Endothelial cell of umbilical vein (primary cell): ENCODE results near the gene SLC12A3. TPM values are rescaled to one million over a fixed set of nuclear protein-coding genes. Genes with fewer than 3 reads are reported as not detected.

Experiments used
- BruUV-seq: library from RNA; stranded (reverse); fragments of 400-500 nt; replicated peaks from 2 replicates; lab custom pipeline; 2021; lab: Mats Ljungman, UMichigan
- CTCF ChIA-PET: fragments of 300-600, 350-600 bp; sonication (Branson Sonifier 250); formaldehyde crosslinking; loops from one replicate; lab custom pipeline; 2021; ENCODE audit warnings: antibody characterized with exemption, inconsistent platforms; lab: Charles Lee
- POLR2A ChIA-PET: fragments of 300-600, 350-600 bp; sonication (Branson Sonifier 250); formaldehyde crosslinking; loops from one replicate; lab custom pipeline; 2021; ENCODE audit warnings: antibody characterized with exemption, inconsistent platforms; lab: Charles Lee
- DNase-seq: peaks from one replicate; pipeline ENCODE4 v3.0.0-alpha.2; 2011; ENCODE audit warnings: low read depth, low spot score
- FAIRE-seq: peaks from 2 replicates; lab custom pipeline; 2011; peaks lifted over from hg19 to GRCh38; lab: Jason Lieb, UNC
- H2AFZ ChIP-seq: 2 replicates; pipeline ENCODE4 v1.6.0; 2012; ENCODE audit warnings: low read depth, low read length, control low read depth, inconsistent platforms
- H3K27ac ChIP-seq: 2 replicates; pipeline ENCODE4 v1.5.1; 2011; ENCODE audit warnings: low read depth, mild to moderate bottlenecking, control low read depth, low read length, moderate library complexity; ENCODE audit not compliant: insufficient read depth
- H3K27me3 ChIP-seq, 2 experiments: 2 replicates each; pipeline versions ENCODE4 v1.6.0 to v1.6.1; 2011; ENCODE audit warnings: low read length in 2 of 2, mixed read lengths in 1 of 2; ENCODE audit not compliant: control insufficient read depth in 2 of 2, insufficient read depth in 2 of 2
- H3K36me3 ChIP-seq, 2 experiments: 2 replicates in 1 of 2; 3 replicates in 1 of 2; pipeline ENCODE4 v1.5.1; 2011; ENCODE audit warnings: low read length in 2 of 2, mild to moderate bottlenecking in 1 of 2, moderate library complexity in 1 of 2; ENCODE audit not compliant: control insufficient read depth in 2 of 2, insufficient read depth in 2 of 2; ENCODE audit errors: extremely low read depth in 1 of 2
- H3K4me1 ChIP-seq: 3 replicates; pipeline ENCODE4 v1.5.1; 2011; ENCODE audit warnings: mild to moderate bottlenecking, low read length; ENCODE audit not compliant: control insufficient read depth, insufficient read depth; ENCODE audit errors: extremely low read depth
- H3K4me2 ChIP-seq: 2 replicates; pipeline ENCODE4 v1.6.1; 2011; ENCODE audit warnings: low read length, control low read depth, mixed read lengths; ENCODE audit not compliant: insufficient read depth
- H3K4me3 ChIP-seq, 3 experiments: fragments of 200-600 bp in 1 of 3; sonication (generic), shearing (Covaris generic) in 1 of 3; replicated peaks in 1 of 3; 2 replicates each; pipeline ENCODE4 v1.5.1; 2011 to 2016; ENCODE audit warnings: control low read depth in 3 of 3, low read length in 3 of 3, mild to moderate bottlenecking in 2 of 3, inconsistent platforms in 1 of 3, low read depth in 1 of 3, moderate library complexity in 1 of 3; ENCODE audit not compliant: insufficient read depth in 1 of 3
- H3K79me2 ChIP-seq: 2 replicates; pipeline ENCODE4 v1.6.0; 2012; ENCODE audit warnings: low read length, inconsistent platforms; ENCODE audit not compliant: control insufficient read depth, insufficient read depth
- H3K9ac ChIP-seq: replicated peaks from 2 replicates; pipeline ENCODE3; 2011; ENCODE audit warnings: low read length, control low read depth; ENCODE audit not compliant: insufficient read depth; ENCODE audit errors: extremely low read depth
- H3K9me1 ChIP-seq: replicated peaks from 3 replicates; pipeline ENCODE4 v1.6.0; 2011; ENCODE audit warnings: mild to moderate bottlenecking, low read length; ENCODE audit not compliant: control insufficient read depth, insufficient read depth; ENCODE audit errors: extremely low read depth
- H3K9me3 ChIP-seq: replicated peaks from 2 replicates; pipeline ENCODE4 v1.5.1; 2012; ENCODE audit warnings: low read length, inconsistent platforms; ENCODE audit not compliant: control insufficient read depth, insufficient read depth
- H4K20me1 ChIP-seq: replicated peaks from 2 replicates; pipeline ENCODE3; 2011; ENCODE audit warnings: mild to moderate bottlenecking, low read length; ENCODE audit not compliant: control insufficient read depth, insufficient read depth; ENCODE audit errors: extremely low read depth
- EZH2 ChIP-seq: IDR thresholded peaks from 2 replicates; pipeline ENCODE4 v1.6.1; 2012; ENCODE audit warnings: borderline replicate concordance, low read depth, mild to moderate bottlenecking, moderate library complexity, low read length, inconsistent platforms; ENCODE audit not compliant: severe bottlenecking
- GATA2 ChIP-seq: IDR thresholded peaks from 2 replicates; pipeline ENCODE4 v1.7.0; 2011; ENCODE audit warnings: low read depth, mild to moderate bottlenecking, moderate library complexity, mixed read lengths, low read length; ENCODE audit not compliant: insufficient read length, insufficient read depth
- JUN ChIP-seq: IDR thresholded peaks from 2 replicates; pipeline ENCODE4 v1.6.1; 2011; ENCODE audit warnings: borderline replicate concordance, low read depth; ENCODE audit not compliant: insufficient read length, insufficient read depth
- MYC ChIP-seq: IDR thresholded peaks from one replicate; pipeline ENCODE4 v1.6.1; 2011; ENCODE audit warnings: mild to moderate bottlenecking, low read depth, low read length
- POLR2A ChIP-seq: IDR thresholded peaks from 2 replicates; pipeline ENCODE4 v1.6.1; 2012; ENCODE audit warnings: low read depth, mild to moderate bottlenecking, control low read depth, low read length
- POLR2AphosphoS5 ChIP-seq: IDR thresholded peaks from 2 replicates; pipeline ENCODE4 v1.6.1; 2012; ENCODE audit warnings: low read depth, mild to moderate bottlenecking, control low read depth, low read length, moderate library complexity; ENCODE audit not compliant: insufficient read depth
- dilution Hi-C: fragments of 300-500 bp; cut with MboI; formaldehyde crosslinking; loops from one replicate; pipeline ENCODE4 v1.15.0; 2019; ENCODE audit warnings: low sequenced_read_pairs; ENCODE audit not compliant: extremely low pct_ligation_motif_present
- intact Hi-C: fragments of 100-400 bp; cut with micrococcal nuclease; formaldehyde crosslinking; loops from one replicate; pipeline ENCODE4 v1.10.0; 2022
- polyA plus RNA-seq, 4 experiments: library from polyadenylated mRNA; depleted of rRNA in 3 of 4; stranded (reverse) in 3 of 4; unstranded in 1 of 4; fragments of >200 nt; gene quantifications; 2 replicates each; pipeline versions ENCODE4 v1.2.1 to v1.2.3, GENCODE V29; 2011 to 2012; ENCODE audit warnings: missing spikeins in 1 of 4
- total RNA-seq: library from RNA; stranded (reverse); gene quantifications from 2 replicates; pipeline ENCODE4 v1.2.3, GENCODE V29; 2021
- TF ChIP-seq, protein P1 (sequence below): IDR thresholded peaks from 2 replicates; pipeline ENCODE4 v1.6.1; 2011; ENCODE audit not compliant: insufficient read depth, insufficient read length
- TF ChIP-seq, protein P2 (sequence below), 2 donors: IDR thresholded peaks; 1 replicate in 1 of 2; 2 replicates in 1 of 2; pipeline ENCODE4 v1.5.1; 2011; ENCODE audit warnings: low read length in 2 of 2, mild to moderate bottlenecking in 2 of 2, moderate library complexity in 2 of 2, control low read depth in 1 of 2, inconsistent platforms in 1 of 2, low read depth in 1 of 2; ENCODE audit not compliant: insufficient read depth in 1 of 2; ENCODE audit errors: extremely low read depth in 1 of 2

SLC12A3 gene
- total and polyA plus RNA-seq, 2 donors (not counting 3 experiments of a cell fraction or from before 2014, with no cell fraction given): not detected

DNA sequence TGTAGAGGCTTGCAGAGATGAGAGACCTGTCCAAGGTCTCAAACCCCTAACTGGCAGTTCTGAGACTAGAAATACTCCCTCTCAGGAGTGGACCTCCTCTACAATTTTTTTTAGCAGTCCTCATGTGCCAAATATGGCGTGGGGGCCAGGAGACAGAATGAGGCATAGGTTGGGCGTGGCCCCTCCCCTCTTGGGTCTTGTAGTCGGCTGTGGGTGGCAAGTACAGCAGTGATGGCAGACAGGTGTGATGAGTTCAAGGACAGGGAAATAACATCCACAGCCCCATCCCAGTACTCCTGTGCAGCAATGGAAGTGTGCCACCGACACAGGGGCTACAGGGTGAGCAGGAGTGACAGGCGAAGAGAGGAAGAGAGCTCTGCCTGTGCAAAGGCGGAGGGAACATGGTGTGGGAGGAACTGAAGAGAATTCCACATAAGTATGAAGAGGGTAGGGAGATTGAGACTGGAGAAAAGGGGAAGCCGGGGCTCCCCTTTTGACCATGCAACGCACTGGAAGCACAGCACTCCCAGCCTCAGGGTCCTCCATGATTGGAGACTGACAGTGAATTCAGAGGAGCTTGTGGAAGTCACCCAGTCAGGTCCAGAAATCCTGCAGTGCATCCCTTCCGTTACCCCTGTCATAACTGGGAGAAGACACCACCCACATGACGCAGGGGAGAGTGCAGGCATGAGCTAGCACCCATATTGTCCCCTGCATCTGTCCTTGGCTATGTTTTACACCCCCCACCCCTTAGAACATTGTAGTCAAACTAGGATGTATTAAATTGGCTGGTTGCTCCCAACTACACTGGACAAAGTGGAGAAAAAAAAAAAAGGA, 82.0 kb downstream of the SLC12A3 start:
- Histone ChIP-seq H4K20me1 (no peaks in the 10 kb centered on the region), H3K9me3 (no peaks in the 10 kb centered on the region), H3K9me1 (no peaks in the 10 kb centered on the region), H3K4me1 (no peaks in the 10 kb centered on the region), H3K4me2 (no peak overlapping the region), H2AFZ (no peak overlapping the region), H3K27ac (no peak overlapping the region), H3K4me3 (no peak overlapping the region), H3K79me2 (no peaks in the 10 kb centered on the region), H3K9ac (no peak overlapping the region), H3K27me3 (no peaks in the 10 kb centered on the region), H3K36me3 (peaks cover 16 to 27% of the 10 kb centered on the region in 2 experiments)
- BruUV-seq: no TSS peak
- TF ChIP-seq GATA2 (no peak), JUN (no peak), POLR2A (no peak), MYC (no peak), EZH2 (no peak), POLR2AphosphoS5 (no peak)
- TF ChIP-seq, protein P1, sequence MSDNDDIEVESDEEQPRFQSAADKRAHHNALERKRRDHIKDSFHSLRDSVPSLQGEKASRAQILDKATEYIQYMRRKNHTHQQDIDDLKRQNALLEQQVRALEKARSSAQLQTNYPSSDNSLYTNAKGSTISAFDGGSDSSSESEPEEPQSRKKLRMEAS: no peak
- TF ChIP-seq, protein P2, sequence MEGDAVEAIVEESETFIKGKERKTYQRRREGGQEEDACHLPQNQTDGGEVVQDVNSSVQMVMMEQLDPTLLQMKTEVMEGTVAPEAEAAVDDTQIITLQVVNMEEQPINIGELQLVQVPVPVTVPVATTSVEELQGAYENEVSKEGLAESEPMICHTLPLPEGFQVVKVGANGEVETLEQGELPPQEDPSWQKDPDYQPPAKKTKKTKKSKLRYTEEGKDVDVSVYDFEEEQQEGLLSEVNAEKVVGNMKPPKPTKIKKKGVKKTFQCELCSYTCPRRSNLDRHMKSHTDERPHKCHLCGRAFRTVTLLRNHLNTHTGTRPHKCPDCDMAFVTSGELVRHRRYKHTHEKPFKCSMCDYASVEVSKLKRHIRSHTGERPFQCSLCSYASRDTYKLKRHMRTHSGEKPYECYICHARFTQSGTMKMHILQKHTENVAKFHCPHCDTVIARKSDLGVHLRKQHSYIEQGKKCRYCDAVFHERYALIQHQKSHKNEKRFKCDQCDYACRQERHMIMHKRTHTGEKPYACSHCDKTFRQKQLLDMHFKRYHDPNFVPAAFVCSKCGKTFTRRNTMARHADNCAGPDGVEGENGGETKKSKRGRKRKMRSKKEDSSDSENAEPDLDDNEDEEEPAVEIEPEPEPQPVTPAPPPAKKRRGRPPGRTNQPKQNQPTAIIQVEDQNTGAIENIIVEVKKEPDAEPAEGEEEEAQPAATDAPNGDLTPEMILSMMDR (IDR thresholded peaks at IDR 0.05; ENCODE audit: extremely low read depth in 1 of 2, insufficient read depth in 1 of 2, low read depth in 1 of 2, low read length in 2 of 2): no peak
- no peak for DNase-seq
- intact Hi-C loops (no loop called here), dilution Hi-C loops (no loop called here)
- POLR2A ChIA-PET: interaction anchor here (0.6 kb wide), 1 partner anchor 9 kb away, joined by 4 read pairs; no protein-coding TSS in a partner anchor
- CTCF ChIA-PET: interaction anchor here (1.3 to 2.0 kb wide), 5 partner anchors 8 to 154 kb away, joined by 4 to 9 read pairs (median 6); partner anchors contain the start of gene CETP
- no peak for FAIRE-seq
